A673 (cell line): Measurements from ENCODE around the gene ALDH7A1.

Source experiments
- EZH2 ChIP-seq: fragments of 200-600 bp; sonication (generic); IDR thresholded peaks from 2 replicates; pipeline ENCODE4 v1.6.1; 2017; ENCODE audit warnings: borderline replicate concordance, low read depth, mild to moderate bottlenecking, mixed read lengths, antibody characterized with exemption, low read length; ENCODE audit not compliant: poor library complexity, severe bottlenecking
- TF ChIP-seq, protein P1 (sequence below): fragments of 300-800, 200-600 bp; sonication (generic); conservative IDR thresholded peaks from 2 replicates; pipeline ENCODE4 v1.5.1; 2017; ENCODE audit warnings: low read depth, mild to moderate bottlenecking, antibody characterized with exemption, low read length, moderate library complexity, mixed read lengths

GRCh38 chr5:126499853-126500342, 95.1 kb downstream of the ALDH7A1 start:
- TF ChIP-seq, protein P1, sequence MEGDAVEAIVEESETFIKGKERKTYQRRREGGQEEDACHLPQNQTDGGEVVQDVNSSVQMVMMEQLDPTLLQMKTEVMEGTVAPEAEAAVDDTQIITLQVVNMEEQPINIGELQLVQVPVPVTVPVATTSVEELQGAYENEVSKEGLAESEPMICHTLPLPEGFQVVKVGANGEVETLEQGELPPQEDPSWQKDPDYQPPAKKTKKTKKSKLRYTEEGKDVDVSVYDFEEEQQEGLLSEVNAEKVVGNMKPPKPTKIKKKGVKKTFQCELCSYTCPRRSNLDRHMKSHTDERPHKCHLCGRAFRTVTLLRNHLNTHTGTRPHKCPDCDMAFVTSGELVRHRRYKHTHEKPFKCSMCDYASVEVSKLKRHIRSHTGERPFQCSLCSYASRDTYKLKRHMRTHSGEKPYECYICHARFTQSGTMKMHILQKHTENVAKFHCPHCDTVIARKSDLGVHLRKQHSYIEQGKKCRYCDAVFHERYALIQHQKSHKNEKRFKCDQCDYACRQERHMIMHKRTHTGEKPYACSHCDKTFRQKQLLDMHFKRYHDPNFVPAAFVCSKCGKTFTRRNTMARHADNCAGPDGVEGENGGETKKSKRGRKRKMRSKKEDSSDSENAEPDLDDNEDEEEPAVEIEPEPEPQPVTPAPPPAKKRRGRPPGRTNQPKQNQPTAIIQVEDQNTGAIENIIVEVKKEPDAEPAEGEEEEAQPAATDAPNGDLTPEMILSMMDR: peak; percentile 71
- no peak for TF ChIP-seq EZH2
